ENCODE data around the gene SUGCT.
A peak's percentile ranks its signal among the peaks of the same experiment; 100 is the strongest.
"Not testable (repeated sequence)": the region's sequence is repeated elsewhere in the genome, so short reads cannot be mapped to it uniquely, and the experiment has no call there.

Gene SUGCT

GRCh38 chr7:40268810-40269209, 134.0 kb downstream of the SUGCT start:
- not testable (repeated sequence) for DNase-seq

DNA sequence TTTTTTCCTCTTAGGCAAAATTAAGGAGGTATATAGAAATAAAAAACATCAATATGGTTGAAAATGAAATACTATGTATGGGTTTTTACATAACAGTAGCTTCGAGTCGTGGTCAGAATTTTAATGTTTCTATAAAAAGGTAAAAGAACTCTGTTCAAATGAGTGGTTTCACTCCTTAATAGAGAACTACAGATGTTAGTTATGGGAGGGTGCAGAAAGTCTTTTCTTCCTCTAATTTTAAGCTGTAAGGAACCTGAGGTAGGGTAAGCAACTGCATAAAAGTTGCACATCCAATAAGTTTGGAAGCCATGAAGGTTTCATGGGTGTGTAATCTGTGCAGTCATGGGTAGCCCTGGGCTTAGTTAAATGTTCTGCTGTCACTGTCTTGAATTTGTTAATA, 141.3 kb downstream of the SUGCT start:
- DNase-seq, result no peak

GRCh38 chr7:40279991-40280390, 145.2 kb downstream of the SUGCT start:
- DNase-seq, result no peak

DNA sequence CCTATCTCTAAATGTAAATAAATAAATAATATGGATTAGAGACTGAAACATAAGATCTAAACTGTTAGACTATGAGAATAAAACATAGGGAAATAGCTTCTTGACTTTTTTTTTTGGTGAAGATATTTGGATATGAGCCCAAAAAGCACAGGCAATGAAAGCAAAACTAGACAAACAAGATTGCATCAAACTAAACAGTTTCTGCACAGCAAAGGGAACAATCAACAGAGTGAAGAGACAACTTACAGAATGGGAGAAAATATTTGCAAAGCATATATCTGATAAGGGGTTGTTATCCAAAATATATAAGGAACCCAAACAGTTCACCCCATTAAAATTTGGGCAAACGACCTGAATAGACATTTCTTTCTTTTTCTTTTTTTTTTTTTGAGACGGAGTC, 148.1 kb downstream of the SUGCT start:
- no peak for DNase-seq

DNA sequence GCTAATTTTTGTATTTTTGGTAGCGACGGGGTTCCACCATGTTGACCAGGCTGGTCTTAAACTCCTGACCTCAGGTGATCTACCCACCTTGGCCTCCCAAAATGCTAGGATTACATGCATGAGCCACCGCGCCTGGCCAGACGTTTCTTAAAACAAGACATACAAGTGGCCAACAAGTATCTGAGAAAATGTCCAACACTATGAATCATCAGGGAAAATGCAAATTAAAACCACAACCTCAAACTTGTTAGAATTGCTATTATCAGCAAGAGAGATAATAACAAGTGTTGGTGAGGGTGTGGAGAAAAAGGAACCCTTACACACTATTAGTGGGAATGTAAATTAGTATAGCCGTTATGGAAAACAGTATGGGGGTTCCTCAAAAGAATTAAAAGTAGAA, 148.6 kb downstream of the SUGCT start:
- no peak for DNase-seq

DNA sequence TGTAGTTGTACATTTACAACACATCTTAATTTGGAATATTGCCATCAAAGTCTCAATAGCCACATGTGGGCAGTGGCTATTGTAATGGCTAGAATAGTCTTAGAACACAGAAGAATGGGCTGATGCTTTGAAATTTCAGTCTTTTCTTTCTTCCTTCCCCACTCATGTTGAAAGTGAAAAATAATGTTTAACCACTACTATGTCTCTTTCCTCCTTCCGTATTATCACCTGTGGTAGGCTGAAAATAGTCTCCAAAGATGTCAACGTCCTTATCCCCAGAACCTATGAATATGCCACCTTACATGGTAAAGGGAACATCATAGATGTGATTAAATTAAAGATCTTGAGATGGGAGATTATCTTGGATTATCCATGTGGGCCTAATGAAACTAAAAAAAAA, 154.0 kb downstream of the SUGCT start:
- DNase-seq, result no peak

DNA sequence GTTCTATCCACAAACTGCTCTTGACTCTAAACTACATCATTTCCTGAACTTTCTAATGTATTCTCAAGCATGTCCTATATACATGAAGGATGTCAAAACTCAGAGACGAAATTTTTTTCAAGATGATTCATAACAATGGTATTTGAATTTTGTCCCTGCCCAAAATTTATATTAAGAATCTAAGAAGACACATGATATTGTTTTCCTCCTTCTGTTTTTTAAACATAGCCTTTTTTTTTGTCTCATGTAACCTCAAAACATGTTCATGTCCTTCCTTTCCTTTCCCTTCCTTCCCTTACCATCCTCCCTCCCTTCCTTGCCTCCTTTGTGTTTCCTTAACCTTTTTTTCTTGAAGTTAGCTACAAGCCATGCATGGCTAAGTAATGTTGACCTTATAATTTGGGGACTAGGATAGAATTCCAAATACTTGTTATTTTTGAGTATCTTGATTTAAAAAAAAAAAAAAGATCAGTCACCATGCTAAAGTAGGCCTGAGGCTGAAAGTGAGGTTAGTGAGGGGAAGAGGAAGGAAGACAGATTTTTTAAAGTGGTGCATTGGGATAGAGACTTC, 163.0 kb downstream of the SUGCT start:
- DNase-seq, result no peak

GRCh38 chr7:40298421-40298820, 163.6 kb downstream of the SUGCT start:
- no peak for DNase-seq

DNA sequence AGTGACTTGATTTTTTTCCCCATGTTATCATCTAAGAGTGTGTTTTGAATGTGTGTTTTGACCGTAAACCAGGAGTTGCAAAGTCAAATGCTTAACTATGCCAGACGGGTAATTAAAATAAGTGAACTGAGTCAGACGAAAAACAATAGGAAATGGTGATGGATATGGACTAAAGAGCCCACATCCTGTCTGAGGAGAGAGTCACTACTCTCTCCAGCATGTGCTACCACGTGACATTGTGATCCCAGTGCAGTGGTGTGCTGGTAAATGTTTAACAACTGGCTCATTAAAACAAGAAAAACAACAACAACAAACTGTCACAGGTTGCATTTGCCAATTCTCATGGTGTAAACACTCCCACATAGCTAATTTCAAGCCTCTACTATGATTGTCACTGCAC, 164.3 kb downstream of the SUGCT start:
- no peak for DNase-seq

DNA sequence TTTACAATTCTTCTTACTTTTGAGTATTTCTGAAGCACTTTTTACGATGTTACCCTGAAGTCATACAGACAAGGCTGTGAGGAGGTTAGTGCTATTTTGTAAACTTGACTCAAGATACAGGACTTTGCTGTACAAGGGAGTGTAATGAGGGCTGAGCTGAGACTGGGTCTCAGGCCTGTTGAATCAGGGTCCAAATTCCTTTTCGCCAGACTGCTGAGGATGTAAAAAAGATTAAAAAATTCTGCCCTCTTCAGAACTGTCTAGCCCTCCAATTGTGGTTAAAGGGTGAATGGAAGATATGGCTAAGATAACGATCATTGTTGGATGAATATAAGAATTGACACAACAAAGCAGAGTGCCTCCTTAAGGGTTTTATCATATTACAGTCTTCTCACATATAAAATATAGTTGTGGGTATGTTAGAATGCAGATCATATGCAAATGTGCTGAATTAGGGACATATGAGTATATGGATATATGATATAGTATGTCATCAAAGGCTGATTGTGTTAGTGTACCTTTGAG, 165.4 kb downstream of the SUGCT start:
- no peak for DNase-seq

- DNase-seq, result no peak
Measured at GRCh38 chr7:40301486-40302068, 166.8 kb downstream of the SUGCT start.

- no peak for DNase-seq
Measured at GRCh38 chr7:40303996-40304395, 169.2 kb downstream of the SUGCT start.

GRCh38 chr7:40305229-40305628, 170.4 kb downstream of the SUGCT start:
- DNase-seq, result no peak

DNA sequence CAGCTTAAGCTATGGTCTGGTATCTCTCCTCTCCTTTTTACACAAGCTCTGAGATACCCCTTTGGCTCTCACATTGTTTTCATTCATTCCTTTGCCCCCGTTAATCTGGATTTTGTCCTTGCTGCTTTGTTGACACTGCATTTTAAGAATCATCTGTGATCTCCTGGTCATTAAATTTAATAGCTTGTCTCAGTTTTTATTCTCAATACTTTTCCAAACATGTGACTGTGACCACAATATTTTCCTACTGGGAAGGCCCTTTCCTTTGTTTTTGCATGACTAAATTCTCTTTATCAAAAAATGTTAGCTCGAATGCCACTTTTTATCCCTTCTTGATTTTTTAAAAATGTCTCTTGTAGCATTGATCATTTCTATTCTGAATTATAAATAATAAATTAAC, 171.2 kb downstream of the SUGCT start:
- DNase-seq, result no peak

DNA sequence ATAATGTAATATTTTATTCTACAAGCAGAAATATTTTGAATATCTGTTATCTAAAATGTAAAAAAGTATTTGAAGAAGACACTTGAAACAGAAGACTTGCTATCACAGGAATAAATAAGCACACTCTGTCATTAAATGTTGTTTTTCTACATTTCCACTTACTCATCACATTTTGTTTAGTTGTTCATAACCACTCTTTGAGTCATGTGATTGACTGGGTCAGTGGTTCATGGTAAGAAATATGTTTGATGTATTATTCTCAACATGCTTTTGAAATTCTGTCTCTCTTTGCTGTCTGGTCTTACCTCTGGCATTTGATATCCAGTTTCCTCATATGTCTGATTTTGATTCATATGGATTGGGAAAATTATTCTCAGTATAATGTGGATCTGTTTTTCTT, 171.8 kb downstream of the SUGCT start:
- DNase-seq, result no peak

- no peak for DNase-seq
Measured at GRCh38 chr7:40310258-40310657, 175.5 kb downstream of the SUGCT start.

DNA sequence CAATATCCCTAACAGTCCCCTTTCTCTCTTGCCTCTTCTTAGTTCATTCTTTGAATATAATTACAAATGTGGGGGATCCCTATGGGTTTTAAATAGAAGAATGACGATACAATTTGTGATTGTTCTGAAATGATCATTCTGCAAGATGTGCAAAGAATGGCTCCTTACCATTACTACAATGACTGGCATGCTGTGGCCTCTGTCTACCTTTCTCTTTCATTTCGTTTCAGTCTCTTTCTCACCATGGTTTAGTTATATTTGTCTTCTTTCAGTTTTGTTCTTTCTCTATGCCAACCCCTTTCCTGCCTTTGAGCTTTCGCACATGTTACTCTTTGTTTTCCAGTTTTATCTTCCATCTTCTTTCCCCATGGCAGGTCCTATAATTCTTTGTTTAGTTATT, 176.5 kb downstream of the SUGCT start:
- DNase-seq, result no peak

DNA sequence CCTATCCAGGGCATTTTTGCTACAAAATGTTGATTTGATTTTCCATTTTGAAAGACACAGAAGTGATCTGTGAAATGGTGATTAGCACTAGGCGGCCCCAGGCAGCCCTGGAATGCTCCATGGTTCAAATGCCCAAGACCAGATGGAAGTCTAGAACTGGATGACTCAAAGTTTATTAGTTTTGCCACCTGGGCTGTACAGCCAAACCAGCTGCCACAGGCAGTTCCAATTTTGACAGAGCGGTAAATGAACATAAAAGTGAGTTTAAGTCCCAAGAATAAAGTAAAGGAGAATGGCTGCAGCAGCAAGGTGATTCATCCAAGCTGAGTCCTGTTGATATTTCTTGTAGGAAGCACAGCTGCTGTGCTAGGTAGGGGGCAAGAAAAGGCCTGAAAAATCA, 180.5 kb downstream of the SUGCT start:
- DNase-seq, result no peak

DNA sequence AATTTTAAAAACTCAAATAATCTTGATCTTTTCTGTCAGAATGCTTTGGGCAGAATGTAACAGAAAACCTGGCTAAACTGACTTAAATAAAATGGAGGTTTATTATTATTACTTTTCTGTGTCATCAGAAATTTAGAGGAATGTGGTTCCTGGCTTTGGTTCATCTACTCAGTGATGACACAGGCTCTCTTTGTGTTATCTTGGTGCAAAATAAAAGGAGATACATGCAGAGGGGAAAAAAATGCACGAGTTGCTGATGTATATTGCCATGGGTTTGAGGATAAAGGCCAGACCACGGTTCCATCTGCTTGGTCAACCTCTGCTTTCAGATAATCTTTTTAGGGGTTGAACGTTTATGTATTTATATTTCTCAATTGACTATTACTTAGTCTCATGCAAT, 181.4 kb downstream of the SUGCT start:
- no peak for DNase-seq

DNA sequence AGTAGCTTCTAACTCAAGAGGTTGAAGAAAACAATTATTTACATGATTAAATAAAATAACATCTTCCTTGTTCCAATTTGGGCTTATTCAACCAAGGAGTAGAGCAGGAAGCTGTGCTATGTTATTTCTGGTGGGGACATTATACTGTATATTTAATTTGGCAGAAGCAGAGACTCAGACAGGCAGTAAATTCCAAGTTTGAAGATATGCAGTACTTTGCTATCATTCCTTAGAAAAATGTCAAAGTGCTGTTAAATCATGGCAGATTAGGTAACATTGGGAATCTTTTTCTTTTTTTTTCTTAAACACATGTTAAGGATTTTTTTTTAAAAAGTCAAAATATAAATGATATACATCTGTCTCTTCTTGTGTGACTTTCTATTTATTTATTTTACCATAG, 190.1 kb downstream of the SUGCT start:
- no peak for DNase-seq

DNA sequence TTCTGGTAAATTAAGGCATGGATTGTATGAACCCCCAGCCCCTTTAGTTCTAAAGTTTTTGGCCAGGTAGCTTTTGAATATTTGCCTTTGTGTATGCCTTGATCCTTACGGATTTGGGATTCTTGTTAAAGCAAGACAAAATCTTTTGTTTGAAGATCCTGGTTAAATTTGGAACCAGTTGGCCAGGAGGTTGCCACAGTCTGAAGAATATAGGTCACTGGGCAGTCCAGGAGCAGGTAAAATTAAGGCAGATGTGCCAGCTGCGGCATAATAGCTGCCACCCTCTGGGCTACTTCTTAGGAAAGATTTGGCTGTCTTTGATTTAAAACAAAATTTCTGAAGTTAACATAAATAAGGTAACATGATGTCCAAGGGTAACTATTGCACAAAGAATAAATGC, 192.3 kb downstream of the SUGCT start:
- DNase-seq, result no peak

- no peak for DNase-seq
Measured at GRCh38 chr7:40327873-40328272, 193.1 kb downstream of the SUGCT start.

GRCh38 chr7:40329601-40330153, 194.9 kb downstream of the SUGCT start:
- peak; percentile 51 to 56 for DNase-seq

DNA sequence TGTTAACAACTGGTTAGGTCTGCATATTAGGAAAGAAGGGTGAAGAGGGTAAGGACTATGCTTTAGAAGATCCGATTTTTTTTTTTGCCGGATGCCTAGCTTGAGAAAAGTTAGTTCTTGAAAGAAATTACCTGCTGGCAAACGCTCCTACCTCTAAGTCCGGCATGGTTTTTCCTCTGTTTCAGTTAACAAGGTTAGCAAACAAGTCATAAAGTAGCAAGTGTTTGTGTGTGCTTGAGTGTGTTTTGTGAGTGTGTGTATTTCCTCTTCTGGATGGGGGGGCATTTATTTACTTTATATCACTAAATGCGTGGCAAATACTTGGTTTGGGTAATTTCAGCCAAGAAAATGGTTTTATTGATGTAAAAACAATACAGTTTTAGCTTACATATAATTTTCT, 195.6 kb downstream of the SUGCT start:
- peak in 1 of 2 experiments; percentile 21 for DNase-seq

DNA sequence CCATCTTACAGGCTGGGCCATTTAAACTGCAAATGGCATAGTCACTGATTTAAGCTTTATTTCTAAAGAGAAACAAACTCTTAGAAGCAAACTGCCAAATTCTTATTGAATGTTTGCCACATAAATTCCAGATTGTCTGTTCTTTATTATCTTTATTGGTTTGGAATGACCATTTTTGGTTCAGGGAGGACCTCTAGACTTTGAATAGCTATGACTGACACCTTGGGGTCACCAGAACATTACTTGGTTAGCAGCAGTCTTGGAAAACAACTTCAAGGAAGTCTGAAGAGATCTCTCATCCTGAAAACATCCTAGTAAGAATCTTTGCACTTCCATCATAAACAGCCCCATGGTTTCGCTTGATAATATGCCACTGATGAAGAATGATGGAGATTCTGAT, 197.1 kb downstream of the SUGCT start:
- DNase-seq, result no peak
